HG02759 (cell line): Measurements from ENCODE around the gene CLN5.

Source experiments
- ATAC-seq: cut with Tn5 transposase; IDR thresholded peaks from one replicate; pipeline ENCODE4 v1.9.1; 2021; ENCODE audit warnings: mild to moderate bottlenecking, moderate library complexity; ENCODE audit not compliant: unreplicated experiment

The CLN5 gene

GRCh38 chr13:77016251-77016812 lies 24.5 kb downstream of the CLN5 start:
- ATAC-seq = no peak

- no peak for ATAC-seq
Measured at GRCh38 chr13:77016888-77017623, 25.2 kb downstream of the CLN5 start.

- ATAC-seq = no peak
Measured at GRCh38 chr13:77019756-77020155, 27.9 kb downstream of the CLN5 start.

- no peak for ATAC-seq
Measured at GRCh38 chr13:77022341-77022740, 30.5 kb downstream of the CLN5 start.

- peak; percentile 61 for ATAC-seq
Measured at GRCh38 chr13:77026255-77026860, 34.5 kb downstream of the CLN5 start.

GRCh38 chr13:77026861-77027621 lies 35.2 kb downstream of the CLN5 start, which contains the start of gene FBXL3:
Gene FBXL3 (minus strand): TSS chr13:77027159. CDS start chr13:77021860, 5,299 bp downstream.
- ATAC-seq = peak; percentile 65

GRCh38 chr13:77028202-77028601 lies 36.3 kb downstream of the CLN5 start:
- no peak for ATAC-seq

- no peak for ATAC-seq
Measured at GRCh38 chr13:77029436-77029835, 37.6 kb downstream of the CLN5 start.

- ATAC-seq = no peak
Measured at GRCh38 chr13:77031656-77032243, 39.9 kb downstream of the CLN5 start.

GRCh38 chr13:77033717-77034302 lies 41.9 kb downstream of the CLN5 start:
- no peak for ATAC-seq

- ATAC-seq = no peak
Measured at GRCh38 chr13:77034881-77035280, 43.0 kb downstream of the CLN5 start.

GRCh38 chr13:77036279-77036678 lies 44.4 kb downstream of the CLN5 start:
- no peak for ATAC-seq

- ATAC-seq = no peak
Measured at GRCh38 chr13:77038907-77039480, 47.1 kb downstream of the CLN5 start.

GRCh38 chr13:77040076-77040475 lies 48.2 kb downstream of the CLN5 start:
- ATAC-seq = no peak

GRCh38 chr13:77040835-77041234 lies 49.0 kb downstream of the CLN5 start:
- ATAC-seq = no peak

- ATAC-seq = no peak
Measured at GRCh38 chr13:77042566-77043177, 50.8 kb downstream of the CLN5 start.

- no peak for ATAC-seq
Measured at GRCh38 chr13:77047649-77048343, 55.9 kb downstream of the CLN5 start.

- no peak for ATAC-seq
Measured at GRCh38 chr13:77048681-77049080, 56.8 kb downstream of the CLN5 start.

GRCh38 chr13:77053192-77053591 lies 61.3 kb downstream of the CLN5 start:
- ATAC-seq = no peak
